ENCODE measurements around the gene CTPS2.

GRCh38 chrX:16653424-16653823 lies 59.0 kb downstream of the CTPS2 start:
- TF ChIP-seq EZH2 (IDR thresholded peaks at IDR 0.05) (no peak), POLR2AphosphoS5 (IDR thresholded peaks at IDR 0.05; ENCODE audit: low read depth, low read length) (no peak), CTCF (IDR thresholded peaks at IDR 0.05 in 2 of 3, conservative IDR thresholded peaks at IDR 0.05 in 1 of 3; ENCODE audit: borderline replicate concordance in 1 of 3, insufficient read depth in 1 of 3, low read depth in 2 of 3, low read length in 2 of 3) (no peak), EZH2phosphoT487 (IDR thresholded peaks at IDR 0.05; ENCODE audit: borderline replicate concordance) (no peak), SIN3A (IDR thresholded peaks at IDR 0.05; ENCODE audit: low read depth) (no peak), CEBPB (IDR thresholded peaks at IDR 0.05; ENCODE audit: low read depth) (no peak), ATF3 (IDR thresholded peaks at IDR 0.05) (no peak)

Data from HCT116 (cell line).